ENCODE data around the gene MAPK4.

GRCh38 chr18:50726960-50727589, 167.2 kb downstream of the MAPK4 start:
- TF ChIP-seq CTCF (IDR thresholded peaks at IDR 0.05), result no peak
- no peak for TF ChIP-seq POLR2A (IDR thresholded peaks at IDR 0.05)

All from uterus (tissue), 2 donors.